ENCODE measurements around the gene DHFR.
"Not testable (repeated sequence)": the region's sequence is repeated elsewhere in the genome, so short reads cannot be mapped to it uniquely, and the experiment has no call there.

DHFR gene

DNA sequence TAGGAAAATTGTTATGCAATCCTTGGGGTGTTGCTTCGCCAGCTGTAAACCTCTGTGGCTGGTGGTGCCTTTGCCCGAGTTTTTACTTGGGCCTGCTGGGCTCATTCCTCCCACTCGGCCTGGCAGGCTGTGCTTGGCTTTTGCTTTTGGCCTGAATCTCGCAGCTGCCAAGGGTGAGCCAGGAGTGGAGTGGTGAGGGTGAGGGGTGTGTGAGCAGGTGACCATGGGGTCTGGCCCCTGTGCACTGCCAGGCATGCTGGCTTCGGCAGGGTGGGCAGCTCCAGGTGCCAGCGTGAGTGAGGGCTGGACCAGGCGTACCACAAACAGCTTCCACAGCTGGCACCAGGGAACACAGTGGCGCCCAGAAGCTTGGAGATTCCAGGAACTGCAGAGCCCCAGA lies 12.6 kb upstream of the DHFR start:
- Histone ChIP-seq H3K36me3 (ENCODE audit: control insufficient read depth, insufficient read depth, low read length) (peaks cover 3% of the 10 kb centered on the region), H3K27me3 (replicated peaks; ENCODE audit: control insufficient read depth, insufficient read depth, low read length) (no peaks in the 10 kb centered on the region), H3K4me3 (replicated peaks; ENCODE audit: low read depth, low read length) (no peak overlapping the region)
- DNase-seq (ENCODE audit: extremely low read depth, insufficient read length), result no peak
- no peak for TF ChIP-seq CTCF (IDR thresholded peaks at IDR 0.05; ENCODE audit: insufficient read depth, low read length, poor library complexity, severe bottlenecking)

- DNase-seq (ENCODE audit: extremely low read depth, insufficient read length), result no peak
- Histone ChIP-seq H3K27me3 (replicated peaks; ENCODE audit: control insufficient read depth, insufficient read depth, low read length) (no peaks in the 10 kb centered on the region), H3K36me3 (ENCODE audit: control insufficient read depth, insufficient read depth, low read length) (peaks cover 3% of the 10 kb centered on the region), H3K4me3 (replicated peaks; ENCODE audit: low read depth, low read length) (no peak overlapping the region)
- no peak for TF ChIP-seq CTCF (IDR thresholded peaks at IDR 0.05; ENCODE audit: insufficient read depth, low read length, poor library complexity, severe bottlenecking)
Observed at GRCh38 chr5:80665057-80665456, 10.3 kb upstream of the DHFR start.

DNA sequence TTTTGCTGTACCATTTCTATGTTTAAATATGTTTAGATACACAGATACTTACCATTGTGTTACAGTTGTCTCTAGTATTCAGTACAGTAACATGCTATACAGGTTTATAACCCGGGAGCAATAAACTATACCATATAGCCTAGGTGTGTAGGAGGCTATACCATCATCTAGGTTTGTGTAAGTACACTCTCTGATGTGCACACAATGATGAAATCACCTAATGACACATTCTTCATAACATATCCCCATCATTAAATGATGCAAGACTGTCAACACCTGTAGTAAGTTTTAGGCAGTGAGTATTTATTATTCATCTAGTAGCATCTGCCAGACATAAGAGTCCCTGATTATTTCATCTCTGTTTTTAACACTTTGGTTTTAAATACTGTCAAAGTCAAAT lies 7.3 kb upstream of the DHFR start:
- peaks cover 1% of the 10 kb centered on the region; the same call in 1 of the 2 replicates for H3K36me3 ChIP-seq (ENCODE audit: control insufficient read depth, insufficient read depth, low read length)
- no peak for DNase-seq (ENCODE audit: extremely low read depth, insufficient read length)
- H3K27me3 ChIP-seq (replicated peaks; ENCODE audit: control insufficient read depth, insufficient read depth, low read length), result no peaks in the 10 kb centered on the region
- no peak for TF ChIP-seq CTCF (IDR thresholded peaks at IDR 0.05; ENCODE audit: insufficient read depth, low read length, poor library complexity, severe bottlenecking)
- H3K4me3 ChIP-seq (replicated peaks; ENCODE audit: low read depth, low read length), result no peak overlapping the region

- not testable (repeated sequence) for DNase-seq (ENCODE audit: extremely low read depth, insufficient read length); H3K4me3 ChIP-seq (replicated peaks; ENCODE audit: low read depth, low read length); H3K27me3 ChIP-seq (replicated peaks; ENCODE audit: control insufficient read depth, insufficient read depth, low read length); H3K36me3 ChIP-seq (ENCODE audit: control insufficient read depth, insufficient read depth, low read length)
Observed at GRCh38 chr5:80660661-80661060, 5.9 kb upstream of the DHFR start.

DNA sequence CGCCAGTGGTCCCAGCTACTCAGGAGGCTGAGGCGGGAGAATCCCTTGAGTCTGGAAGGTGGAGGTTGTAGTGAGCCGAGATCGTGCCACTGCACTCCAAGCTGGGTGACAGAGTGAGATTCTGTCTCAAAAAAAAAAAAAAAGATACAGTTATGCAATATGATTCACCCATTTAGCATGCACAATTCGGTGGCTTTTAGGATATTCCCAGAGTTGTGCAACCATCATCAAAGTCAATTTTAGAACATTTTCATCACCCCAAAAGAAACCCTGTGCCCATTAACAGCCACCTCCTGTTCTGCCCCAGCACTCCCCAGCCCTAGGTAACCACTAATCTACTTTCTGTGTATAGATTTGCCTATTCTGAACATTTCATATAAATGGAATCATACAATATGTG lies 4.3 kb upstream of the DHFR start:
- no peak for DNase-seq (ENCODE audit: extremely low read depth, insufficient read length)
- no peak overlapping the region for H3K4me3 ChIP-seq (replicated peaks; ENCODE audit: low read depth, low read length)
- TF ChIP-seq CTCF (IDR thresholded peaks at IDR 0.05; ENCODE audit: insufficient read depth, low read length, poor library complexity, severe bottlenecking), result no peak
- no peaks in the 10 kb centered on the region for H3K27me3 ChIP-seq (replicated peaks; ENCODE audit: control insufficient read depth, insufficient read depth, low read length)
- H3K36me3 ChIP-seq (ENCODE audit: control insufficient read depth, insufficient read depth, low read length), result peaks cover 1% of the 10 kb centered on the region; the same call in 1 of the 2 replicates

- DNase-seq (ENCODE audit: extremely low read depth, insufficient read length), result no peak
- peak; percentile 50 for TF ChIP-seq CTCF (IDR thresholded peaks at IDR 0.05; ENCODE audit: insufficient read depth, low read length, poor library complexity, severe bottlenecking)
- Histone ChIP-seq H3K27me3 (replicated peaks; ENCODE audit: control insufficient read depth, insufficient read depth, low read length) (no peaks in the 10 kb centered on the region), H3K4me3 (replicated peaks; ENCODE audit: low read depth, low read length) (no peak overlapping the region), H3K36me3 (ENCODE audit: control insufficient read depth, insufficient read depth, low read length) (peaks cover 1% of the 10 kb centered on the region; the same call in 1 of the 2 replicates)
Observed at GRCh38 chr5:80656425-80656824, 1.6 kb upstream of the DHFR start.

Data from GM06990 (cell line).